ENCODE data around the gene THAP4.

- TF ChIP-seq EZH2 (IDR thresholded peaks at IDR 0.05): no peak
- TF ChIP-seq POLR2AphosphoS5 (IDR thresholded peaks at IDR 0.05; ENCODE audit: borderline replicate concordance, low read depth, low read length): no peak
- TF ChIP-seq FOXP2 (optimal IDR thresholded peaks at IDR 0.05; ENCODE audit: control extremely low read depth, extremely low read length, insufficient read depth): no peak
These were observed 18.7 kb upstream of the THAP4 start for GRCh38 chr2:241655516-241656189.

Measured in SK-N-MC (cell line).